Measurements from ENCODE around the gene MUCL3. TPM values are rescaled to one million over a fixed set of nuclear protein-coding genes. Genes with fewer than 3 reads are reported as not detected.
"Not testable (repeated sequence)": the region's sequence is repeated elsewhere in the genome, so short reads cannot be mapped to it uniquely, and the experiment has no call there.

MUCL3 gene
- total RNA-seq, 1 experiment from 2014 or later, result not detected

- intact Hi-C loops (cut with micrococcal nuclease; ENCODE audit: unreplicated experiment), result no loop called here
- no peak for DNase-seq (ENCODE audit: low spot score)
- H3K9me3 ChIP-seq (ENCODE audit: low read depth, low read length, poor library complexity, severe bottlenecking), result no peaks in the 10 kb centered on the region
- POLR2A ChIA-PET (ENCODE audit: low non-redundant PET), result no interaction called here
- H3K4me3 ChIP-seq (ENCODE audit: low read depth, low read length, poor library complexity, severe bottlenecking), result no peak overlapping the region
- CTCF ChIA-PET, result interaction anchor here (0.6 kb wide), 1 partner anchor 39 kb away, joined by 6 read pairs; no protein-coding TSS in a partner anchor
- BruUV-seq (replicated peaks), result no TSS peak
- no peak overlapping the region for H3K27ac ChIP-seq (ENCODE audit: low read depth, low read length, poor library complexity, severe bottlenecking)
- H3K27me3 ChIP-seq (replicated peaks; ENCODE audit: insufficient read depth, low read depth, low read length, poor library complexity), result no peaks in the 10 kb centered on the region
- TF ChIP-seq EZH2 (IDR thresholded peaks at IDR 0.05; ENCODE audit: borderline replicate concordance, low read depth, low read length, poor library complexity, severe bottlenecking) (no peak), CTCF (conservative IDR thresholded peaks at IDR 0.05; ENCODE audit: low read depth, low read length) (no peak)
- no peaks in the 10 kb centered on the region for H3K4me1 ChIP-seq (ENCODE audit: insufficient read depth, low read length, poor library complexity, severe bottlenecking)
- H3K36me3 ChIP-seq (ENCODE audit: insufficient read depth, low read length, poor library complexity, severe bottlenecking), result no peaks in the 10 kb centered on the region
Observed at GRCh38 chr6:30997301-30997700, 56.5 kb downstream of the MUCL3 start.

GRCh38 chr6:30998785-30999184 lies 58.0 kb downstream of the MUCL3 start:
- intact Hi-C loops (cut with micrococcal nuclease; ENCODE audit: unreplicated experiment), result no loop called here
- H3K27me3 ChIP-seq (replicated peaks; ENCODE audit: insufficient read depth, low read depth, low read length, poor library complexity), result no peaks in the 10 kb centered on the region
- H3K36me3 ChIP-seq (ENCODE audit: insufficient read depth, low read length, poor library complexity, severe bottlenecking), result no peaks in the 10 kb centered on the region
- POLR2A ChIA-PET (ENCODE audit: low non-redundant PET), result no interaction called here
- H3K27ac ChIP-seq (ENCODE audit: low read depth, low read length, poor library complexity, severe bottlenecking), result no peak overlapping the region
- H3K4me1 ChIP-seq (ENCODE audit: insufficient read depth, low read length, poor library complexity, severe bottlenecking), result no peaks in the 10 kb centered on the region
- H3K9me3 ChIP-seq (ENCODE audit: low read depth, low read length, poor library complexity, severe bottlenecking), result no peaks in the 10 kb centered on the region
- H3K4me3 ChIP-seq (ENCODE audit: low read depth, low read length, poor library complexity, severe bottlenecking), result no peak overlapping the region
- TF ChIP-seq EZH2 (IDR thresholded peaks at IDR 0.05; ENCODE audit: borderline replicate concordance, low read depth, low read length, poor library complexity, severe bottlenecking), result no peak
- no peak for TF ChIP-seq CTCF (conservative IDR thresholded peaks at IDR 0.05; ENCODE audit: low read depth, low read length)
- CTCF ChIA-PET, result no interaction called here
- no TSS peak for BruUV-seq (replicated peaks)
- no peak for DNase-seq (ENCODE audit: low spot score)

- H3K9me3 ChIP-seq (ENCODE audit: low read depth, low read length, poor library complexity, severe bottlenecking); H3K27me3 ChIP-seq (replicated peaks; ENCODE audit: insufficient read depth, low read depth, low read length, poor library complexity); H3K4me3 ChIP-seq (ENCODE audit: low read depth, low read length, poor library complexity, severe bottlenecking); H3K4me1 ChIP-seq (ENCODE audit: insufficient read depth, low read length, poor library complexity, severe bottlenecking); CTCF ChIA-PET; intact Hi-C loops (cut with micrococcal nuclease; ENCODE audit: unreplicated experiment); DNase-seq (ENCODE audit: low spot score); BruUV-seq (replicated peaks); H3K27ac ChIP-seq (ENCODE audit: low read depth, low read length, poor library complexity, severe bottlenecking); H3K36me3 ChIP-seq (ENCODE audit: insufficient read depth, low read length, poor library complexity, severe bottlenecking): not testable (repeated sequence)
- POLR2A ChIA-PET (ENCODE audit: low non-redundant PET), result interaction anchor here (0.6 kb wide), 1 partner anchor 8 kb away, joined by 5 read pairs; no protein-coding TSS in a partner anchor
Observed at GRCh38 chr6:31000067-31000860, 59.5 kb downstream of the MUCL3 start.
